Smooth muscle cell of the brain vasculature (primary cell): Measurements from ENCODE around the gene HOXC12.

Source experiments
- DNase-seq: peaks from one replicate; pipeline ENCODE4 v3.0.0-alpha.2; 2012; ENCODE audit warnings: low read depth, low spot score

HOXC12 gene

GRCh38 chr12:53954694-53955035 lies at the start of gene HOXC12:
TSS of gene HOXC12 (plus strand) at chr12:53954903. CDS start at chr12:53954930, 27 bp downstream.
- no peak for DNase-seq

- no peak for DNase-seq
Observed at GRCh38 chr12:53907103-53907502, 47.6 kb upstream of the HOXC12 start.

- DNase-seq: no peak
Observed at GRCh38 chr12:53916788-53917655, 37.7 kb upstream of the HOXC12 start.

DNA sequence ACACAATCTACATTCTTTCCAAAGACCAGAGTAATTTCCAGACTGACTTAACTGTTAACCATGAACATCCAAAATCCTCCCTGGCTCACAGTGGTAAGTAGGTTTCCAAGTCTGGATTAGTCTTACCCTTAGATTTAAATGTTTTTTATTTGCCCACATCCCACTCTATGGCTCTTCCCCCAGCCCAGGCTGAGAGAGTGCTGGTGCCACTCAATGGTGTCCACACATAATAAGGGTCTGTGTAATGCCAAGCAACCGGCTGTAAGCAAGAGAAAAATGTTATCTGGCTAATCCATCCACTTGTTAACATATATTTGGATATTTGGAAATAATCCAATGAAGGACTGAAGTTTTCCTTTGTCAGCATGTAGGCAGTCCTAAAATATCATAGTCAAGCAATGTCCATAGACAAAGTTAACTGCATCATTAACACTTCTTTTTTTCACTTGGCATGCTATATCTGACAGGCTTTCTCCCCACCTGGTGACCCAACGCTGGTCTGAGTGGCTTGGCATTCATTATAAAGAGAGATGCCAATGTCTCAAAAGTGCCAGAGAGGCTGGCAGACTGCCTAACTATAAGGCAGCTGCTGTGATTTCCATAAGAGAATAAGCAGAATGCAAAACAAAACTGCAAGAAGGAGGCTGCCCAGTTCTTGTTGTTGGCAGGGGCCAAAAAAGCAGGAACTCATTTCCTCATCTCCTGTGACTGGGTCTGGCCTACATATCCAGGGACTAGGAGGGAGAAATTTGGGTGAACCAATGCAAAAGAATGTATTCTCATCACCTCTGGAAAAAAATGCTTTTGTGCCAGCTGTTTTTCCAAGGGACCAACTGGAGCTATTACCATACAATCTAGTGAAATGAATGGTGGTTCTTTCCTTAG lies 29.9 kb upstream of the HOXC12 start:
- DNase-seq: no peak

DNA sequence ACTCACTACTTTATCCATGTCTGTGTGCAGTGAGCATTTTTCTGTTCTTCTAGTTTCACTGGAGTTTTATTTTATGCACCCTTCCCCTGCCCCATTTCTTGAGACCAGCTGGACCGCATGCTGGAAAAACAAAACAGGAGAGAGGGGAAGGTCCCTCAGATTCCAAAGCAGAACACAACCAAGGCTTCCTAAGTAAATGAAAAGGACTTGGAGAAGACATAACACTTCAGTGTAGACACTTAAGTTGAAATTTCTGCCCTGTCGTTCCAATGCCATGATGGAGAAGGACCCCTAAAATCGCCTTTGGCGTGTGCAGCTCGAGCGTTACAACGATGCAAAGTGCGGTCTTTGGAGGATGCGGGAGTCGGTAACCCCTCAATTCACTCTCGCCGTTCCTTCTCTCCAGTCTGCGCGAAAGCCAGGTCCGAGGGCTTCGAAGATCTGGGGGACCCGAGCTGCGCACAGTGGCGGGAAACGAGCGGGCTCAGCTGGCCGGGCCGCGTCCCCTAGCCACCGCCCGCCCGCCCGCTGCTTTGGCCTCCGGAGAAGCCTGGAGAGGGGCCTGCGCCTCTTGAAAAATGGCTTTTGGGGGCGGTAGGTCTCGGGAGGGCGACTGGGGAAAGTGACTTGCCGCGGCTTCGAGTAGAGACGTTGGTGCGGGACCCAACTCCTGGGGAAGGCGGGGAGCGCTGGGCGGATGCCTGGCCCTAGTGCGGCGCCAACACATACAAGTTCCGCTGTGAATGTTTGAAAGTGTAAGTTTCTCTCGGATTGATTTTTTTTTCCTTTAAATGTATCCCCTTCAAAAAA lies 27.3 kb upstream of the HOXC12 start:
- no peak for DNase-seq

GRCh38 chr12:53928054-53928835 lies 26.5 kb upstream of the HOXC12 start:
- no peak for DNase-seq

- DNase-seq: no peak
Observed at GRCh38 chr12:53929527-53929926, 25.2 kb upstream of the HOXC12 start.

DNA sequence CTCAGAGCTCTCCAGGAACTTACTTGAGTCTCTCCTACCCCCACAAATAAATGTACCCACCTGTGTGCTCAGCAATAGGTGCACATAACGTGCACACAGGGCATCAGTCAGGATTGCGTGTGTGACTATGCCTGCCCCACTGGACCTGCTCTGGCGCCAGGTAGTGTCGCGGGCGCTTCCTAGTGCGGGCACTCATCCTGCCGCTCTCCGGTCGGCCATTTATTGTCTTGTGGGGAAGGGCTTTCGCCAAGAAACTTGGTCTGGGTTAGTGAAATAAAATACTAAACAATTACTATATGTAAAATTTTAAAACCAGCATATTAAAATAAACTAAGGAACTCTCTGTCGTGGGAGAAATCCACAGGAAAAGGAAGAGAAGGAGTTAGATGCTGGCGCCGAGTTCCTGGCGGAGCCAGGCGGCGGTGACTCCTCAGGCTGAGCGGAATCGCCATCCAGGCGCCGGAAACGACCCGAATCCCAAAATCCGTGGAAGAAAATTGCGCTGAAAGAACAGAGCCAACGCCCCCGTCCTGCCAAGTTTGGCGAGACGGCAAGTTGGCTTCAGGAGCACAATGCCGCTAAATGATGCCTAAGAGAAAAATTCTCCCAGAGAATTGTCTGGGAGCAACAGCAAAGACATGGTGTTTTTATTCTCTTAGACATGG lies 24.0 kb upstream of the HOXC12 start:
- no peak for DNase-seq

- no peak for DNase-seq
Observed at GRCh38 chr12:53931844-53932581, 22.7 kb upstream of the HOXC12 start.

DNA sequence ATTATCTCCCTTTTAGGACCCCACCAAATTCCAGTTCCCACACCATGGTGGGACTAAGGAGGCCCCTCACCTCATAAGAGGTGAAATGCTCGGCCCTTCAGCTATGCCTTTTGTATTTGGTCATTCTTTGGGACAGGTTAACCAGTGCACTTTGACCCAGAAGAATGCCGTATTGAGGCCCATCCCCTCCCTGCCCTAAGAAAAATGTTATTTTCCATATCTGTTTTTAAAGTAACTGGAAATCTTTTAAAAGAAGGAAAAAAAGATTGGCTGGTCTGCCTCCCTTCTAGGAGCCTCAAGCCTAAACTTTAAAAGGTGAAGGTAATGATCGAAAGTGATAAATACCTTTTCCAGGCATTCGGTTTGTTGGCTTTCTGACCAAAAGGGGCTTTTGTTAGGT lies 21.8 kb upstream of the HOXC12 start:
- DNase-seq: no peak

DNA sequence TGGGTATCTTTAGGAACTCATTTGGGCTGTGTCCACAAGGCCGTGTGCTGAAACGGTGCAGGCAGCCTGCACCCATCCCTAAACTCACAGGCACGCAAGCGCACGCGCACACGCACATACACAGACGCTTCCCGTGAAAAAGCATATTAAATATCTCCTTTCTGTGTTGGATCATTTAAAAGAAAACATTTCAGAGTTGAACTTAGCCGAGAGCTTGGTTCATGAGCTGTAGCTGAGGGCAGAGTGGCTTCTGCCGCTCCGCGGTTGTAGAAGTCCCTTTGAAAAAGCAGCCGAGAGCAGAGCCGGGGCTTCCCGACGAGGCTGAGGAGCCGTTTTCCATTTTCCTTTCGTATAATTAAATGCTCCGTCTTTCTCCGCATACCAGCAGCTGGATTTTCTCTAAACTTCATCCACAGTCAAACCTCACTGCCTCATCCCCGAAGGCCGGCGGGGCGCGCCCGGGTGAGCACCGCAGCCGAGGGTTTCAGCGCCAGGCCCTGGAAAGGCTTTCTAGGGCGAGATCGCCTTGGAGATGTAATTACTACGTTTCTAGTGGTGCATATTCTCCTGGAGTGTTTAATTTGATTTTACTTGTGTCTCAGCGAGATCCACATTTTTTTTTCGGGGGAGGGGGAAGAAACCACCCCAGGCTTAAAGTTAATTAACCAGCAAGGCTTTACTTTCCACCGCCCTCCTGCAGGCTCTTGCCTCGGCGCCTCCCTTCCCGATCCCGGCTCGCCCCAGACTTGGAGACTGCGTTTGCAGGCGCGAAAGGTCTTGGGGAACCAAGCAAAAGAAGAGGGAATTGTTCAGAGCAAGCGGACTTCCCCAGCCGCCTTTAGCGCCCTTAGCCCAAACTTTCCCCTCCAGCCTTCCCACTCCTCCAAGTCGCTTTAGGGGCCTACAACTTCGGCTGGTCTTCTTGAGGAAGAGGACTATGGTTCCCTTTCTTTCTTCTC lies 19.0 kb upstream of the HOXC12 start:
- no peak for DNase-seq

GRCh38 chr12:53937099-53937498 lies 17.6 kb upstream of the HOXC12 start:
- no peak for DNase-seq

DNA sequence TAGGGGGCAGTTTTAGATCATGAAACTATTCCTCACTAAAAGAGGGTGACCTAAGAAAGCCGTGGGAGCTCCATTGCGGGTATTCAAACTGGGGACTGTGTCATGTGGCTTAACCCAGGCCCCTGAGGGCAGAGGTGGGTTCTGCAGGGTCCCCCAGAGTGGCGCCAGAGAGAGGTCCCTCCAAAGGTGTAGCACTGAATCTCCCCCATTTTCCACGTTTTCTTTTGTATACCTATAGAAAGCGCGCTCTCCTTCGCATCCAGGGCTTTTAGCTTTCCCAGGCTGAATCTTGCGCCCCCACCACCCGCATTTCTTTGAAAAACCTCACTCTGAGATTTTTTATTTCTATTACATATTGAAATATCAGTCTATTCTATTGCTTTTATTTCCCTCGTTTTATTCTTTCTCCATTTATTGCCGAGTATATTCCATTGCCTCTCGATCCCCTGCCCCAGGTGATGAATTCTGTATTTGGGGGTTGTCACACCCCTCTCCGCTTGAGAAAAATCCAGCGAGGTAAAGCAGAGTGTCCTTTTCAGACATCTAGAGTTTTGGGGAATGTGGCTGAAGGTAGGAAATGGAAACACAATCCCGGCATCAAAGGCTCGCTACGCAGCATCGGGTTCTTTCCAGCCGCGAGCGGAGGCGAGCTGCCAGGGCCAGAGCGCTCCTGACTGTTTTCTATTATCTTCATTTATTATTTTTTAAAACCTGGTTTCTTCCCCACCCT lies 16.9 kb upstream of the HOXC12 start:
- no peak for DNase-seq

- DNase-seq: no peak
Observed at GRCh38 chr12:53938326-53939140, 16.2 kb upstream of the HOXC12 start, which contains the start of gene HOXC13. TSS of gene HOXC13 (plus strand) at chr12:53938831. CDS start at chr12:53938907, 76 bp downstream.

DNA sequence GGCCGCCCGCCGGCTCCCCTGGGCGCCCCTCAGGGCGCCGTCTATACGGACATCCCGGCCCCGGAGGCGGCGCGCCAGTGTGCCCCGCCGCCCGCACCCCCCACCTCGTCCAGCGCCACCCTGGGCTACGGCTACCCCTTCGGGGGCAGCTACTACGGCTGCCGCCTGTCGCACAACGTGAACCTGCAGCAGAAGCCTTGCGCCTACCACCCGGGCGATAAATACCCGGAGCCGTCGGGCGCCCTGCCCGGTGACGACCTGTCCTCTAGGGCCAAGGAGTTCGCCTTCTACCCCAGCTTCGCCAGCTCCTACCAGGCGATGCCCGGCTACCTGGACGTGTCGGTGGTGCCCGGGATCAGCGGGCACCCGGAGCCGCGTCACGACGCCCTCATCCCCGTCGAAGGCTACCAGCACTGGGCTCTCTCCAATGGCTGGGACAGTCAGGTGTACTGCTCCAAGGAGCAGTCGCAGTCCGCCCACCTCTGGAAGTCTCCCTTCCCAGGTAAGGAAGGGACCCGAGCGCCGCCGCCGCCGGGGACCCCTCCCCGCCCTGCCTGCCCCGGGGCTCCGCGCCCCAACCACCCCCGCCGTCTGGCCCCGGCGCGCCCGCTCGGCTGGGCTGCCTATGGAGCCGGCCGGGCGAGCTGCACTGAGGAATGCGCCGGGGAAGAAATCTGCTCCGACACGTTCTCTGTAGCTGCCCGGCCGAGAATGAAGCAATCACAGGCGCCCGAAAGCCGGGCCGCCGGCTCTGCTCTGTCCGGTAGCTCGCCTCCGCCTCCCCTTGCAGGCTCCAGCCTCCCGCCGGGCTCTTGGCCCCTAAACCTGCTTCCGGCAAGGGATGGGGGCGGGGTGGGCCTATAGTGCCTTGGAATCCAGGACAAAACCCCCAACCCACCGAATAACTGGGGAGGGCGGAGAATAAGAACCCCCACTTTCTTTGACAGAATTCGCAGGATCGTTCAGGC lies 15.3 kb upstream of the HOXC12 start:
- DNase-seq: no peak
